K562 (cell line): ENCODE measurements around the gene DDOST. TPM values are rescaled to one million over a fixed set of nuclear protein-coding genes. Genes with fewer than 3 reads are reported as not detected.

Experiments
- ATAC-seq: fragments of 200-7000 bp; cut with Tn5 transposase; 3 replicates; pipeline ENCODE4 v1.9.1; 2020; ENCODE audit warnings: moderate library complexity
- BruUV-seq: library from RNA; stranded (reverse); fragments of 400-500 nt; replicated peaks from 2 replicates; lab custom pipeline; 2021; lab: Mats Ljungman, UMichigan
- CTCF ChIA-PET: fragments of 300-600 bp; formaldehyde crosslinking; extraction: SDS; loops from one replicate; lab custom pipeline; 2021; ENCODE audit warnings: low intra/inter-chr PET ratio; lab: Yijun Ruan, JAX
- POLR2A ChIA-PET: fragments of 300-600, 350-650 bp; sonication (Branson Sonifier 250); formaldehyde crosslinking; extraction: SDS; loops from one replicate; lab custom pipeline; 2021; ENCODE audit warnings: antibody characterized with exemption, inconsistent platforms; lab: Yijun Ruan, JAX
- DNase-seq, 4 experiments: peaks; one replicate each; pipeline versions ENCODE4 v3.0.0 to v3.0.0-alpha.2; 2011 to 2018; ENCODE audit warnings: low spot score in 3 of 4, mixed read lengths in 3 of 4; ENCODE audit errors: extremely low read depth in 1 of 4
- FAIRE-seq: peaks from 2 replicates; lab custom pipeline; 2011; peaks lifted over from hg19 to GRCh38; lab: Jason Lieb, UNC
- H2AFZ ChIP-seq: 2 replicates; pipeline ENCODE4 v1.6.0; 2011; ENCODE audit warnings: low read depth, low read length, control low read depth, inconsistent platforms
- H3K27ac ChIP-seq: fragments of 200-600 bp; 3 replicates; pipeline ENCODE4 v1.8.0; 2011; ENCODE audit warnings: low read depth, mild to moderate bottlenecking, control low read depth, inconsistent platforms, low read length, moderate library complexity, mixed read lengths; ENCODE audit errors: extremely low read depth
- H3K27me3 ChIP-seq, 2 experiments: fragments of 300-600 bp in 1 of 2; 2 replicates in 1 of 2; 3 replicates in 1 of 2; pipeline versions ENCODE4 v1.6.0 to v1.8.0; 2011; ENCODE audit warnings: inconsistent platforms in 2 of 2, low read length in 2 of 2, mild to moderate bottlenecking in 1 of 2, mixed read lengths in 1 of 2, moderate library complexity in 1 of 2; ENCODE audit not compliant: control insufficient read depth in 2 of 2, insufficient read depth in 2 of 2
- H3K36me3 ChIP-seq: fragments of 300-600 bp; 3 replicates; pipeline ENCODE4 v1.8.0; 2011; ENCODE audit warnings: mild to moderate bottlenecking, low read length, inconsistent platforms; ENCODE audit not compliant: control insufficient read depth, insufficient read depth
- H3K4me1 ChIP-seq, 2 experiments: fragments of 200-600 bp in 1 of 2; replicated peaks in 1 of 2; 2 replicates in 1 of 2; 3 replicates in 1 of 2; pipeline versions ENCODE4 v1.5.1 to v1.8.0; 2011; ENCODE audit warnings: inconsistent platforms in 2 of 2, low read length in 2 of 2, mild to moderate bottlenecking in 1 of 2, mixed read lengths in 1 of 2, moderate library complexity in 1 of 2; ENCODE audit not compliant: control insufficient read depth in 2 of 2, insufficient read depth in 2 of 2
- H3K4me2 ChIP-seq: 2 replicates; pipeline ENCODE4 v1.6.1; 2011; ENCODE audit warnings: low read length, control low read depth, inconsistent platforms, mixed read lengths; ENCODE audit not compliant: insufficient read depth
- H3K4me3 ChIP-seq: fragments of 200-600 bp; sonication (generic), shearing (Covaris generic); 2 replicates; pipeline ENCODE4 v1.5.1; 2016; ENCODE audit warnings: control low read depth, inconsistent platforms
- H3K79me2 ChIP-seq: fragments of 200-600 bp; 3 replicates; pipeline ENCODE4 v1.8.0; 2011; ENCODE audit warnings: low read length, inconsistent platforms; ENCODE audit not compliant: control insufficient read depth, insufficient read depth
- H3K9ac ChIP-seq, 2 experiments: 2 replicates each; pipeline versions ENCODE4 v1.6.0 to v1.6.1; 2011; ENCODE audit warnings: low read depth in 2 of 2, low read length in 2 of 2, control low read depth in 1 of 2, inconsistent platforms in 1 of 2, mild to moderate bottlenecking in 1 of 2, mixed read lengths in 1 of 2; ENCODE audit not compliant: insufficient read depth in 1 of 2
- H3K9me1 ChIP-seq: one replicate; pipeline ENCODE4 v1.6.0; 2011; ENCODE audit warnings: inconsistent platforms, mild to moderate bottlenecking, low read length, moderate library complexity; ENCODE audit not compliant: control insufficient read depth, insufficient read depth
- H3K9me3 ChIP-seq: replicated peaks from 2 replicates; pipeline ENCODE4 v1.5.1; 2011; ENCODE audit warnings: low read depth, low read length, inconsistent platforms; ENCODE audit not compliant: control insufficient read depth, insufficient read depth
- H4K20me1 ChIP-seq: replicated peaks from 2 replicates; pipeline ENCODE4 v1.6.1; 2011; ENCODE audit warnings: low read length, inconsistent platforms, mixed read lengths; ENCODE audit not compliant: control insufficient read depth, insufficient read depth
- CHD4 ChIP-seq: fragments of 200-600 bp; sonication (generic); IDR thresholded peaks from 3 replicates; pipeline ENCODE4 v1.6.1; 2012; ENCODE audit warnings: low read depth, mild to moderate bottlenecking, mixed read lengths, low read length, inconsistent platforms; ENCODE audit not compliant: insufficient read depth, insufficient replicate concordance, poor library complexity, severe bottlenecking
- ESRRB ChIP-seq: fragments of 250-450 bp; sonication (Bioruptor Pico); IDR thresholded peaks from 2 replicates; pipeline ENCODE4 v1.5.0; 2020; ENCODE audit warnings: mild to moderate bottlenecking, moderate library complexity, borderline replicate concordance
- HDAC2 ChIP-seq: fragments of 450-650 bp; IDR thresholded peaks from 2 replicates; pipeline ENCODE4 v1.6.1; 2016; ENCODE audit warnings: mild to moderate bottlenecking
- SFPQ ChIP-seq: fragments of 200-400 bp; formaldehyde crosslinking; IDR thresholded peaks from 2 replicates; pipeline ENCODE4 v1.6.1; 2017; ENCODE audit warnings: mild to moderate bottlenecking, low read depth, low read length, moderate library complexity
- STAT6 ChIP-seq: sonication (generic); formaldehyde crosslinking; IDR thresholded peaks from 2 replicates; pipeline ENCODE4 v1.8.1; 2023; ENCODE audit warnings: mild to moderate bottlenecking, missing genetic modification reagents
- SUPT5H ChIP-seq: fragments of 450-650 bp; IDR thresholded peaks from 2 replicates; pipeline ENCODE4 v1.6.1; 2016
- TEAD2 ChIP-seq: fragments of 450-650 bp; IDR thresholded peaks from 2 replicates; pipeline ENCODE4 v1.6.1; 2016; ENCODE audit warnings: missing genetic modification characterization, control low read depth, missing compliant biosample characterization
- ZKSCAN3 ChIP-seq: fragments of 250-450 bp; sonication (Bioruptor Pico); IDR thresholded peaks from 2 replicates; pipeline ENCODE4 v1.4.0; 2020
- ZNF239 ChIP-seq: fragments of 250-450 bp; sonication (Bioruptor Pico); IDR thresholded peaks from 2 replicates; pipeline ENCODE4 v1.4.0; 2020; ENCODE audit warnings: mild to moderate bottlenecking
- ZNF24 ChIP-seq: fragments of 450-650 bp; IDR thresholded peaks from 2 replicates; pipeline ENCODE4 v1.6.1; 2016
- WGBS: fragments of 100-300 bp; shearing (Covaris generic); methylation state at CpG from one replicate; pipeline ENCODE4 v1.1.6; 2016; ENCODE audit warnings: low coverage, mixed read lengths; ENCODE audit not compliant: insufficient coverage; ENCODE audit errors: missing lambda C conversion rate; 5-methylcytosine and 5-hydroxymethylcytosine counted together
- in situ Hi-C: fragments of 300-500 bp; cut with MboI; formaldehyde crosslinking; loops from 4 replicates; pipeline ENCODE4 v1.15.0; 2018; ENCODE audit warnings: inconsistent platforms, mixed read lengths
- intact Hi-C: fragments of 100-400 bp; cut with micrococcal nuclease; formaldehyde crosslinking; loops from 2 replicates; pipeline ENCODE4 v1.14.2; 2022
- polyA plus RNA-seq, 8 experiments: library from polyadenylated mRNA; depleted of rRNA in 4 of 8; stranded (reverse) in 5 of 8; unstranded in 3 of 8; fragments of >200 nt; fragmentation: Nextera tagmentation in 2 of 8; fragmentation: Illumina TruSeq in 1 of 8; extraction: Ambion mirVana in 2 of 8; extraction: Trizol in 1 of 8; gene quantifications; 2 replicates each; pipeline versions ENCODE4 v1.2.1 to v1.2.3, GENCODE V29; 2011 to 2014; ENCODE audit warnings: inconsistent platforms in 1 of 8, missing spikeins in 1 of 8
- total RNA-seq, 7 experiments: library from RNA; depleted of rRNA in 6 of 7; stranded (reverse); fragments of >200 nt in 6 of 7; fragmentation: Illumina TruSeq in 2 of 7; extraction: Trizol in 2 of 7; gene quantifications; 2 replicates each; pipeline versions ENCODE4 v1.2.1 to v1.2.3, GENCODE V29; 2011 to 2021; ENCODE audit warnings: low replicate concordance in 1 of 7

DDOST gene
- total and polyA plus RNA-seq, 9 of the 15 experiments (the other 6 are each of a cell fraction or from before 2014, with no cell fraction given) = 173 to 306 (median 222) TPM

GRCh38 chr1:20701446-20701845 lies 40.3 kb upstream of the DDOST start:
- ATAC-seq = no peak
- Histone ChIP-seq H3K9ac (no peak overlapping the region; a peak in 1 of 4 replicates), H3K27ac (no peak overlapping the region), H3K79me2 (no peaks in the 10 kb centered on the region), H2AFZ (no peak overlapping the region), H3K4me1 (peaks cover 3 to 25% of the 10 kb centered on the region in 2 experiments; a peak in 3 of 5 replicates), H3K27me3 (peaks cover 0 to 9% of the 10 kb centered on the region in 2 experiments; a peak in 1 of 5 replicates), H3K4me2 (no peak overlapping the region), H3K36me3 (no peaks in the 10 kb centered on the region), H3K9me1 (no peaks in the 10 kb centered on the region), H4K20me1 (peaks cover 5% of the 10 kb centered on the region; the same call in 1 of the 2 replicates), H3K4me3 (no peak overlapping the region), H3K9me3 (no peaks in the 10 kb centered on the region)
- BruUV-seq = no TSS peak
- CTCF ChIA-PET = no interaction called here
- POLR2A ChIA-PET = no interaction called here
- in situ Hi-C loops = loop anchor here (10.0 kb wide), 1 partner anchor 663 kb away; no protein-coding TSS in a partner anchor
- 40% methylated on average over 9 of the region's 9 CpGs for WGBS
- DNase-seq = no peak
- FAIRE-seq = no peak
- no peak for TF ChIP-seq HDAC2
- intact Hi-C loops = no loop called here

DNA sequence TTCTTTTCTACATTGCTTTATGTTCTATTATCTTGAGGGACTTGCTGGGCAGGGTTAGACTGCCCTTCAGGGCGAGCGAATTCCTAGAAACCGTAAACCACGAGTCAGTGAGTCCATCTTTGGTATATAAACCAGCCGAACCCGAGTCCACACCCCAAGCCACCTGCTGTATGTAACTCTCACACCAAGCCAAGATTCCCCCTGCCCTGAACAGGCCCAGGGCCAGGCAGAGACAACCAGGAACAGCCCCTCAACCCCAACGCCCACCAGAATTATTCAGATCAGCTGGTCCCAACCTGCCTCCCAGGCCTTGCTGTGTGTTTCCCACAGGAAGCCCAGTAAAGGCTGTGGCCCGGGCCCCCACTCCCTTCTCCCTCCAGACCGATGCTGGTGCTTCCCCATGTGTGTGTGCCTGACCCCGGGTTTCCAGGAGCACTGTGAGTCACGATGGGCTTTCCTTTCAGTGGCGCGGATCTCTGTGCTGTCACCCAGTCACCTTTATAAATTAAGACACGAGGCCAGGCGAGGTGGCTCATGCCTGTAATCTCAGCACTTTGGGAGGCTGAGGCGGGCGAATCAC lies 39.6 kb upstream of the DDOST start:
- in situ Hi-C loops = loop anchor here (10.0 kb wide), 1 partner anchor 664 kb away; no protein-coding TSS in a partner anchor
- 29% methylated on average over 16 of the region's 17 CpGs for WGBS
- Histone ChIP-seq H3K9ac (peak overlapping the region in 1 of 2 experiments; percentile 59; a peak in 1 of 4 replicates), H3K36me3 (no peaks in the 10 kb centered on the region), H3K79me2 (no peaks in the 10 kb centered on the region), H3K27ac (no peak overlapping the region), H3K4me3 (no peak overlapping the region), H2AFZ (no peak overlapping the region), H3K9me3 (no peaks in the 10 kb centered on the region), H3K9me1 (no peaks in the 10 kb centered on the region), H3K27me3 (peaks cover 0 to 14% of the 10 kb centered on the region in 2 experiments; a peak in 2 of 5 replicates), H3K4me1 (peaks cover 3 to 32% of the 10 kb centered on the region in 2 experiments; a peak in 3 of 5 replicates), H4K20me1 (peaks cover 5% of the 10 kb centered on the region; the same call in 1 of the 2 replicates), H3K4me2 (no peak overlapping the region)
- FAIRE-seq (no peak), ATAC-seq (no peak), DNase-seq (no peak)
- BruUV-seq = no TSS peak
- ChIA-PET CTCF (interaction anchor here (0.6 kb wide), 1 partner anchor 187 kb away, joined by 3 read pairs; no protein-coding TSS in a partner anchor), POLR2A (interaction anchor here (0.6 kb wide), 1 partner anchor 17 kb away, joined by 3 read pairs; no protein-coding TSS in a partner anchor)
- intact Hi-C loops = no loop called here
- TF ChIP-seq ZKSCAN3 (CRISPR knock-in tag) (no peak), STAT6 (CRISPR knock-in tag) (no peak), SFPQ (no peak), TEAD2 (tag) (no peak), SUPT5H (no peak), ZNF24 (no peak), ESRRB (CRISPR knock-in tag) (no peak), ZNF239 (CRISPR knock-in tag) (no peak), CHD4 (no peak)
